GM12801 (cell line): Measurements from ENCODE around the gene AGAP1.

Source experiments
- TF ChIP-seq, protein P1 (sequence below): IDR thresholded peaks from one replicate; pipeline ENCODE4 v1.5.1; 2011; ENCODE audit warnings: control low read depth; ENCODE audit not compliant: insufficient read length; ENCODE audit errors: extremely low read depth

The AGAP1 gene

DNA sequence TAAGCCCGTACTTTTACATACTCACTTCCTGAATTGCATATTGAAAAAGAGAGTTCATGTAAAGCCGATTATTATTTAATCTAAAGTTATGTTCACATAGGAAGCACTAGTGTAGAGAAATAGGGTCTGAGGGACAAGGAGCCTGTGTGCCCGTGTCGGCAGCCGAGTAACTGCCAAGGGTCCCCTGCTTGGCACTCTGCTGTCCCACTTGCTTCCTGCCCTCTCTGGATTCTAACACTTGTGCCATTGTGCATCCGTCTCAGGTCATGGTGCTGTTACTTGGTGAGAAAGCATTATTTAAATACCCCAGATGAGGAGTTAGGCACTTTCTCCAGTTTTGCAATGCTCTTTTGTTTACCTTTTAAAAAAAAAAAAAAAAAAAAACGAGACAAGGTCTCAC, 236.3 kb downstream of the AGAP1 start:
- TF ChIP-seq, protein P1, sequence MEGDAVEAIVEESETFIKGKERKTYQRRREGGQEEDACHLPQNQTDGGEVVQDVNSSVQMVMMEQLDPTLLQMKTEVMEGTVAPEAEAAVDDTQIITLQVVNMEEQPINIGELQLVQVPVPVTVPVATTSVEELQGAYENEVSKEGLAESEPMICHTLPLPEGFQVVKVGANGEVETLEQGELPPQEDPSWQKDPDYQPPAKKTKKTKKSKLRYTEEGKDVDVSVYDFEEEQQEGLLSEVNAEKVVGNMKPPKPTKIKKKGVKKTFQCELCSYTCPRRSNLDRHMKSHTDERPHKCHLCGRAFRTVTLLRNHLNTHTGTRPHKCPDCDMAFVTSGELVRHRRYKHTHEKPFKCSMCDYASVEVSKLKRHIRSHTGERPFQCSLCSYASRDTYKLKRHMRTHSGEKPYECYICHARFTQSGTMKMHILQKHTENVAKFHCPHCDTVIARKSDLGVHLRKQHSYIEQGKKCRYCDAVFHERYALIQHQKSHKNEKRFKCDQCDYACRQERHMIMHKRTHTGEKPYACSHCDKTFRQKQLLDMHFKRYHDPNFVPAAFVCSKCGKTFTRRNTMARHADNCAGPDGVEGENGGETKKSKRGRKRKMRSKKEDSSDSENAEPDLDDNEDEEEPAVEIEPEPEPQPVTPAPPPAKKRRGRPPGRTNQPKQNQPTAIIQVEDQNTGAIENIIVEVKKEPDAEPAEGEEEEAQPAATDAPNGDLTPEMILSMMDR: no peak

DNA sequence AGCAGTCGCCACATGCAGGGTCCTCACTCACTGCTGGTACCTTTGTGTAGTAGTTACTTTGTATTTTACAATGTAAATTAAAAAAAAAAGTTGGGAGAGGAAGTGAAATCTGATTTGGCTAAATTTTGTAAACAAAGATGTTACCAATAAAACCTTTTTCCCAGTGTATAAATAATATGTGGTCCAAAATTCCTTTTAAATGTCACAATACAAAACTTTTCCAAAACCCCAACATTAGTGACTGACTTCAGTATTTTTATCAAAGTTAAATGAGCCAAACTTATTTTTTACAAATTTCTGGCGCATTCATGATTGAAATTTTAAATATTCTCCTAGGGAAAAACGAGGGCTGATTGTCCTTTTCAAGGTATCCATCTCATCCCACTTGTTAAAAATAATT, 239.9 kb downstream of the AGAP1 start:
- TF ChIP-seq, protein P1: no peak

DNA sequence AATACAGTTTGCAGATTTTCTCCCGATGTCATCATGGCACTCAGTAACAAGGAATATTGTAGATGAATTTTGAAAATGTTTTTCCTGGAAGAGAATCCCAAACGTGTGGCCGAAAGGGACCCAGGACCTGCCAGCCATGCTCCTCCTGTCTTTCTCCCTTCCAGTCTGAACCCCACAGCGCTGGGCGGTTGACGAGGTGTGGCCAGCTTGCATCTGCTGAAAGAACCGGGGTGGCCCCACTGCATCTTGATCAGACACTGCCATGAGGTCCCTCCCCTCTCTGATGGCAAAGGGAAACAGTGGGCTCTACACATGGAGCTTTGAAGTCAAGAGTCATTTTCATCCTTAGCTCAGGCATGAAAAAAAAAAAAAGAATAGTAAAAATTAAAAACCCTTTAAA, 240.3 kb downstream of the AGAP1 start:
- TF ChIP-seq, protein P1: no peak

DNA sequence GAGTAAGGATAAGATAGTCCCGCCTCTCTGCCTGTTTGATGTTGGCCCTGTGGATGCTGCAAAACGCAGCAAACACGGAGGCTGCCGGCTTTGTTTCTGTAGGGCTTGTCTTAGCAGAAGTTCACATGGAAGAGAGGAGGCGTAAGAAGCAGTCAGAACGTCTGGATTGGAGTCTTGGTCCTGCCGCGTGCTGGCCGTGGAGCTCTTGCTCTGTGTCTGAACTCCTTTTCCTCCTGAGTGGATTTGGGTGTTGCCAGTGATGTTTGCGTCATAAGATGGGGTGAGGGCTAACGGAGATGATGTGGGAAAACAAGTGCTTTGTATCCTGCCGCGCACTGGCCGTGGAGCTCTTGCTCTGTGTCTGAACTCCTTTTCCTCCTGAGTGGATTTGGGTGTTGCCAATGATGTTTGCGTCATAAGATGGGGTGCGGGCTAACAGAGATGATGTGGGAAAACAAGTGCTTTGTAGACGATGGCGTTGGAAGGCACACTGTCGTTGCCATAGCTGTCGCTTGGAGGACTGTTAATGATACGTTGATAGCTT, 240.9 kb downstream of the AGAP1 start:
- TF ChIP-seq, protein P1: no peak

DNA sequence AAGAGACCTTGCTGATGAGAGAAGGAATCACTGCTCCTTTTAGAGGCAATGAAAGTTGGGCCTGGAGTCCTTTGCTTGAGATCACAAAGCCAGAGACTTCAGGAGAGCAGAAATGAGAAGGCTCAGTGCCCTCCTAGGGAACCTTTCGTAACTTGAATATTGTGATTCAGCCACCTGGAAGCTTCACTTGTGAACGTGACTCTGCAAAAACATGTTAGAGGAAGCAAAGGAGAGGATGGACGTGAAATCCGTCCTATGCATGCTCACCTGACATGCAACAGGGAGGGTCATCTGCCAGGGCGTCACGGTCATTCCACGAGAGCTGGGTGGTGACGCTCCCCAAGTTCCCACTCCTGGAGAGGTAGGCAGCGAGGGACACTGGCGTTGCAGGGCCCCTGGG, 243.6 kb downstream of the AGAP1 start:
- TF ChIP-seq, protein P1: no peak

DNA sequence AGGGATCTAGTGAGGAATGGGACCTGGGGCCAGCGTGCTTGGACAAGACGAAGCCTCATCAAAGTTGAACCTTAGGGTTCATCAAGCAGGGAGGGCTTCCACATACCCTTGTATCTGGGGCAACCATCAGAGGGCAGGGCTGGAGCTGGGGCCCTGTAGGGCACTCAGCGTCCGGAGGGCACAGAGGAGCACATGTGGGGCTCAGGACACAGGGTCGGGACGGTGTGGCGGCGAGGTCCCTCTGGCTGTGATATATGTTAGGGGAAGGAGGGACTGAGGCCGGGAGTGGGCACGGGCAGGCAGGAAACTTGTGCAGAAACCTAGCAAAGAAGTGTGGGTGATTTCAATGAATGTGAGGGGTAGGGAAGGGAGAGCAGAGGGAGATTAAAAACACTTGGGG, 244.0 kb downstream of the AGAP1 start:
- TF ChIP-seq, protein P1: no peak

DNA sequence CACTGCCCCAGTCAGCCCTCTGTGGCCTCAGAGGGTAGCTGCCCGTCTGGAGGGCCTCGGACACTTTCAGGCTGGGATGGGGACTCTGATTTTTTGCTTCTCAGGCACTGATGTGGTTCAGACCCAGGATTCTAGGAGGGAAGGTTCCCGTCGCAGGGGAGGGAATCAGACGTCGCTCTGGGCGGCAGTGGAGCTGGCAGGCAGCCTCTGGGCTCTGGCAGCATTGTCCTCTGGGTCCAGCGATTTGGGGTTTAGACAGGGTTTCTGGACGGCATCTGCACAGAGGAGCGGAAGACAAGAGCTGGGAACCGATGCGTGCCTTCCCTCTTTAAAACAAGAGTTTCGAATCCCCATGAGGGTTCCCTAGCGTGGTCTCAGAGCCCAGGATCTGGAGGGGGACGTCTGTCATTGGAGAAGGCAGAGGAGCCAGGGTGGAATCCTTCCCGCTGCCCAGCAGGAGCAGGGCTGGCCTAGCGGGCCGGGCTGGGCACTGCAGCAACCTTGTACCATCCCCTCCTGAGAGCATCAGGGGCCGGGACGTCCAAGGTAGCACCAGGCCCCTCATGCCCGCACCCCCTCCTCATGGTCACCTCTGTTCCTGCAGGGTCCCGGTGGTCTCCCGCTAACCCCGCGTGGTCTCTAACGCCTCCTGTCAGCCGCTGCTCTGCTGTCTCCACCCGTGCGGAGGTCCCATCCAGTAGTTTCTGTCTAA, 246.0 kb downstream of the AGAP1 start:
- TF ChIP-seq, protein P1: no peak

DNA sequence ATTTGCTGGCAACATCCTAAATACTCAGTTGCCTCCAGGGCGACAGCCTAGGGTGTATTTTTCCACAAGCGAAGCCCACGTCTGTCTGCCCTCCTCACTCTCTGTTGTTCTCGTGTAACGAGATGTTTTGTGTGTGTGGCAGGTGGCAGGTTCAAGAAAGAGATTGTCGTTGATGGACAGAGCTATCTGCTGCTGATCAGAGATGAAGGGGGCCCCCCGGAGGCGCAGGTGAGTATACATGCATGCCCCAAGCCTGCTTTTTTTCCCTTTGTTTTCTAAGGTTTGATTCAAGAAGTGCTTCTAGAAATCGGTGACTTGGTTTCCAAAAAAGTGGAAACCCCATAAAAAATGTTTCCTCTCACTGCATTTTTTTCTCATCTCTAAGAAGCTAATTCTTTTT, 247.0 kb downstream of the AGAP1 start:
- TF ChIP-seq, protein P1: no peak
